Stimulated activated CD8-positive, alpha-beta memory T cell treated with anti-CD3 and anti-CD28 coated beads, Interleukin-15, amount 100 ng/mL, for 4 hours (primary cell): ENCODE measurements around the gene SRSF2.
"Not testable (repeated sequence)": the region's sequence is repeated elsewhere in the genome, so short reads cannot be mapped to it uniquely, and the experiment has no call there.

Experiments used
- DNase-seq, 2 donors: peaks; one replicate each; pipeline ENCODE4 v3.0.0-alpha.2; 2020; ENCODE audit warnings: low read depth in 2 of 2

SRSF2 gene

DNA sequence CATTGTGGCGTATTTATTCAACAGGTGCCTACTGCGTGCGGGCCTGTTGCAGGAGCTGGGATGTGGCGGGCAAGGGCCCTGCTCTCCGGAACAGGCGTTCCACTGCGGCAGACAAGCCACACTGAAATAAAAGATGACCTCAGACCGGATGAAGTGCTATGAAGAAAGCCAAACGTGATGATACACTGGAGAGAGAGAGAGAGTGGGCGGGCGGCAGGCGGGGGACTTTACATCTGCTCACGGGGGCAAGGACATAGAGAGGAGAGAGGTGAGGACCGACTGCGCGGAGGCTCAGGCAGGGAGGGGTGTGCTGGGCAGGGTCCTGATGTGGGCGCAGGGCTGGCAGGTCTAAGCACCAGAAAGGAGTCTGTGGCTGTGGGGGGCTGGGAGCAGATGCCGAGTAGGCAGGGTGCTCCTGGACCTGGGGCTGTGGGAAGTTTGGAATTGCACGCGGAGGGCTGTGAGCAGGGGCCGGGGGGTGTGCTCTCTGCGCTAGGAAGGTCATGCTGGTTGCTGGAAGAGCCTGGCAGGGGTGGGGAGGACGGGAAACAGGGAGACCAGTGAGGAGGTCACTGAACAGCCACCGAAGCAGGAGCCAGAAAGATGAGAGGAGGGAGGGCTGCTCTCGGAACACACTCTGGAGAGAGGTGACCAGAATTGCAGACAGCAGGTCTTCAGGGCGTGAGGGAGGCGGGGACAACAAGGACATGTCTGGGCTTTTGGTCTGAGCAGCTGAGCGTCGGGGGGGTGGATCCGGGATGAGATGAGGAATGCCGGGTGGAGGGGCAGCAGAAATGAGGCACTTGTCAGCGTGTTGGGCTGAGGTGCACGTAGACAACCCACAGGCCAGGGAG, 36.3 kb downstream of the SRSF2 start:
- no peak for DNase-seq

DNA sequence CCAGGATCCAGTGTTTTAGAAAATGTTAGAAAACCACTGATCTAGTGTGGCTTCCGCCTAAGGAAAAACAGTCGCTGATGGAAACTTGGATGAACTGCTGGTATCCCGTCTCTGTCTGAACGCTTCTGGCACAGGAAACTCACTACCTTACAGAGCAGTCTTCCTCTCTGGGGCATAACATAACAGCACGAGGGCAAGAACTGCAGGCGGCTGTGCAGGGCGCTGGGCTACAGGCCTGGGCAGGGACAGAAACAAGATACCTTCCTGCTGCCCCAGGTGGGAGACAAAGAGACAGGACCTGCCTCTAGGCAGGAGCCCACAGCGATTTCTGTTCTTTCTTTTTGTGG, 36.9 kb downstream of the SRSF2 start:
- DNase-seq, result no peak

DNA sequence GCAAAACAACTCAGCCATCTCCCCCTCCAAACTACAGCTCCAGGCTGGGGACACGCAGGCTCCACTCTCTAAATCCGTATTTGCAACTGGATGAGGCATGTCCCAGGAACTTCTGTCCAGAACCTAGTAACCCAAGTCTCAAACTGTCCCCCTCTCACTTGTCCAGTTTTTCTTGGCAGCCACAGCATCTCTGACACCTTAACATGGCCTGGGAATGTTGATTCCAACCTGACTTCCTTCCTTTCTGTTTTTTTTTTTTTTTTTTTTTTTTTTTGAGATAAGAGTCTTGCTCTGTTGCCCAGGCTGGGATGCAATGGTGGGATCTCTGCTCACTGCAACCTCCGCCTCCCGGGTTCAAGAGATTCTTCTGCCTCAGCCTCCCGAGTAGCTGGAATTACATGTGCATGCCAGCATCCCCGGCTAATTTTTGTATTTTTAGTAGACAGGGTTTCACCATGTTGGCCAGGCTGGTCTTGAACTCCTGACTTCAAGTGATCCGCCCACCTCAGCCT, 38.6 kb downstream of the SRSF2 start:
- not testable (repeated sequence) for DNase-seq

DNA sequence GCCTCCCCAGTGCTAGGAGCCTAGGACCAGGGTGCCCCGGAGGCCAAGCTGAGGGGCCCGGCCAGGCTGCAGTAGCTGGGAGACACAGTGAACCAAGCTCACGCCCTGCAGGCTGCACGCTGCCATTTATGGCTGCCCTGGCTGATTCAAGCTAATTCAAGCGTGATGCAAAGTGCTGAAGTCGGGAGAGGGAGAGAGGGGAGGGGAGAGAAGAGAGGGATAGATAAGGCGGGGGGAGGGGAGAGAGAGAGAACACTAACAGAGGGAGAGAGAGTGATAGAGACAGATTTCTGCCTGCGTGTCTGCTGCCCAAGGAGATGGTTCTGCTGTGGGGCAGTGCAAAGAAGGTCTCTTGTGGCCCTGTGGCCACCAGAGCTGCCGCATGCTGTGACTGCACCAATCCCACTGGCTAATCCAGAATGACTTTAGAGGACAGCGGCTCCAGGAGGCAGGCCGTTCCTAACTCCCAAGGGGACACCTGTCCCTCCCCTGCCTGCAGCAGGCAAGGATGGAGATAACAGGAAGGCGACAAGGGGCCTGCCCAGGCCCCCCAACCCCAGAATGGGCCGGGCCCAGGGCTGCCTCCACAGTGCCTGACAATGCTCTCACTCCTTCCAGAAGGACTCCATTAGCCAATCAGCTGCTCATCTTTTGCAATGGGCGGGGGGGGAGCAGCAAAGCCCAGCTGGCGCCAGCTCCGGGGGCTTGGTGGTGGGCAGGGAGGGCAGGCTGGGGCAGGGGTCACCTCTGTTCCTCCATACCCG, 39.2 kb downstream of the SRSF2 start:
- DNase-seq, result no peak

DNA sequence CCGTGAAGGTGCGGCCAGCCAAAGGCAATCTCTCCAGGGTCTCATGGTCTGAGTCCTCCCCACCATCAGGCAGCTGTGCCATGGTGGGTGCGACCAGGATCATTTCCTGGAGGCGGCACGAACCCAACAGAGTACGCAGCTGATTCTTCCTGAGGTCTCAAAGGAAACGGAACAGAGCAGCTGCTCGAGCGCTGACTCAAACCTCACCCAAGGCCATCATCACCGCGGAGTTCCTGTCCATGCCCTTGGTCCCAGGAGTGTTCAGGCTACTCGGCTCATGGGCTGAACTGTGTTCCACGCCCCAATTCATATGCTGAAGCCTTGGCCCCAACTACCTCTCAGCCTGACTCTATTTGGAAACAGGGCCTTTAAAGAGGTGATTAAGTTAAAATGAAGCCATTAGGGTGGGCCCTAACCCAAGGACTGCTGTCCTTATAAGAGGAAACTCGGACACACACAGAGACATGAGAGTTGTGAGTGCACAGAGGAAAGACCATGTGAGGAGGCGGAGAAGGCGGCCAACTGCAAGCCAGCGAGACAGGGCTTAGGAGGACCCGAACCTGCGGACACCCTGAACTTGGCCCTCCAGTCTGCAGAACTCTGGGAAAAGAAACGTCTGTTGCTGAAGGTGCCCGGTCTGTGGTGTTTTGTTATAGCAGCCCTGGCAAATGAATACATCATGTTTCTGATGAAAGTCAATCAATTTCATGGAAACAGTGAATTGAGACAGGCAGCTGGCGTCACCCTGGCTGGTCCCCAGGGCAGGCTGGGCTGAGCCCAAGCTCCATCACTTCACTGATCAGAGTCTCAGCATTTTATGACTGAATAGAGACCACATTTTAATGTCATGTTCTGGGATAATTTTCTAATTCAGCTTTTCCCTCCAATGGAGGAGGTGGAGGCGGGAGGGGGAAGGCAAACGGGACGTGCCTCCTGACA, 40.1 kb downstream of the SRSF2 start:
- DNase-seq, result no peak

DNA sequence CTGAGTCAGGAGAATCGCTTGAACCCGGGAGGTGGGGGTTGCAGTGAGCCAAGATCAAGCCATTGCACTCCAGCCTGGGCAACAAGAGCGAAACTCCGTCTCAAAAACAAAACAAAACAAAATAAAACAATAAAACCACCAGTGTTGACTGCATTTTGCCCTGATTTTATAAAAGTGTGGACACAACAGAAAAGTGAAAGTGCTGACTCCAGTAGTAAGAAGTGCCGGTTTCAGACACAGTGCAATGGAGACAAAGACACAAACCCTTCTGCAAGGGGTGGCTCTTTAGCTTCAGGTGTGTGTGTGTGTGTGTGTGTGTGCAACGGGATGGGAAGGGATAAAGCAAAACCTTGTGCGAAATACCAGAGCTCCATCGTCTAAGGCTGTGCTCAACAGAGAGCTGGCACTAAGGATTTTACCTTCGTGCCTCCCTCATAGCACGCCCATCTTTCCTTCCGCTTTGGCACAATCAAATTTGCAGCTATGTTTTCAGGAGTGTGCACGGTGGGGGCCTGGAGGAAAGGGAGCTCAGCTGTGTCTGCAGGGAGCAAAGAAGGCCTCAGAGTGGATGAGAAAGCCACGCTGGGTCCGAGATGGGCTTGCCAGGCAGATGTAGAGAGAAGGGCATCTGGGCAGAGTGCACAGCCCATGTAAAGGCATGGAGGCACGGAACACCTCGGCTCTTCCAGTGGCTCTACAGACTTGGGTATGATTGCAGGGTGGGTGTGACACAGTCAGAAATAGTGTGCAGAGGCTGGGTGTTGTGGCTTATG, 41.9 kb downstream of the SRSF2 start:
- DNase-seq, result no peak

DNA sequence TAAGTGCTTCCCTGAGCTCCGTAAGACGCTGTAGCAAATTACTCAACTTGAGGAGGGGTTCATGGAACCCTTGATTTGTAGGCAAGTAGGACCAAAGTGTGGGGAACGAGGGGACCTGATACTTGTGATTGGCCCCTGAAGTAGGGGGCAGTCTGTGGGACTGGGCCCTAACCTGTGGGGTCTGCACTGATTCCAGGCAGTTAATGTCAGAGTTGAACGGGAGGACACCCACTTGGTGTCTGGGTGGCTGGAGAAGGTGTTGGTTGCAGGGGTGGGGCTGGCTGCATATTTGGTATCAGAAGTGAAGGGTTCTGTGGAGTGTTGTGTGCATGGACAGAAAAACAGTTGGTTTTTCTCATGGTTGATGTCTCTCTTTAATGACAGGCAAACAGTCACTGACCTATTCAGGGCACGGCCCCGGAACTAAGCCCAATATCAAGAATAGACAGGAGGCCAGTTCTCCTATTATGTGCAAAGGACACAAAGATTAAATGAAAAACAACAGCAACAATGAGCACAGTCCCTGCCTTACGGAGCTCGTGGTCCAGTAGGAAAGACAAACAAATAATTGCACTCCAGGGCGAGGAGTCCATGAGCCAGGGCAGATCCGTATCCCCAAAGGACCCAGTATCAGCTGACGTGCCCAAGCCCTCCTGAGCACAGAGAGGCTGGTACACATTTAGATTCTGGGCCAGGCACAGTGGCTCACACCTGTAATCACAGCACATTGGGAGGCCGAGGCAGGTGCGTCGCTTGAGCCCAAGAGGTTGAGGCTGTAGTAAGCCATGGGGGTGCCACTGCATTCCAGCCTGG, 45.5 kb downstream of the SRSF2 start:
- DNase-seq, result no peak

DNA sequence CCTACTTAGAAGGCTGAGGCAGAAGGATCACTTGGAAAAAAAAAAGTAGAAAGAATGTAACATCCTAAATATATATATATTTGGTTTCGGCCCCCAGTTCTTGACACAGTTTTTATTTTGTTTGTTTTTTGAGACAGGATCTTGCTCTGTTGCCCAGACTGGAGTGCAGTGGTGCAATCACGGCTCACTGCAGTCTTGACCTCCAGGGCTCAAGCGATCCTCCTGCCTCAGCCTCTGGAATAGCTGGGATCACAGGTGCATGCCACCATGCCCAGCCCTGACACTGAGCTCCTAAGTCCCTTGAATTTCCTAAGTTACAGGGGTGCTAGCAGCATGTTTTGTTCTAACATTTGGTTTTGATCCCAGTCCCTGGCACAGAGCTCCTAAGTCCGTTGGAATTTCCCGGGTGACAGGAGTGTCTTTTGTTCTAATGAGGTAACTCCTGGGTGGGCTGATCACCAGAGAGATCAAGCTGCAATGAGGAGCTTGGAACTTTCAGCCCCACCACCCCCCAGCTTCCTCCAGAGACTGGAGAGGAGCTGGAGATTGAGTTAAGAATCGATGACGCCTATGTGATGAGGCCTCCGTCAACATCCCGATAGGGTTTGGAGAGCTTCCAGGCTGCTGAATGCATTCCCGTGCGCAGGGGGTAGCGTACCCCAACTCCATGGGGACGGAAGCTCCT, 46.4 kb downstream of the SRSF2 start:
- DNase-seq, result no peak

DNA sequence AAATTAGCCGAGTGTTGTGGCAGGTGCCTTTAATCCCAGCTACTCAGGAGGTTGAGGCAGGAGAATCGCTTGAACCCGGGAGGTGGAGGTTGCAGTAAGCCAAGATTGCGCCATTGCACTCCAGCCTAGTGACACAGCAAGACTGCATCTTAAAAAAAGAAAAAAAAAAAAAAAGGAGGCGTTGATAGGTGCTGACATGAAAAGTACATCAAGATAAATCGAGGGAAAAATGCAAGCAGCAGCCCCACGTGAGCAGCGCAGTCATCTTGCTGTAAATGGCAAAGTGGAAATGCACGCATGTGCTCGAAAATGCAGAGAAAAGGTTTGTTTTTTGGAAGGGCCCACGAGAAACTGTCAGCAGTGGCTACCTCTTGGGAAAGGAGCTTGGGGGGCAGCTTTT, 47.3 kb downstream of the SRSF2 start:
- no peak for DNase-seq

DNA sequence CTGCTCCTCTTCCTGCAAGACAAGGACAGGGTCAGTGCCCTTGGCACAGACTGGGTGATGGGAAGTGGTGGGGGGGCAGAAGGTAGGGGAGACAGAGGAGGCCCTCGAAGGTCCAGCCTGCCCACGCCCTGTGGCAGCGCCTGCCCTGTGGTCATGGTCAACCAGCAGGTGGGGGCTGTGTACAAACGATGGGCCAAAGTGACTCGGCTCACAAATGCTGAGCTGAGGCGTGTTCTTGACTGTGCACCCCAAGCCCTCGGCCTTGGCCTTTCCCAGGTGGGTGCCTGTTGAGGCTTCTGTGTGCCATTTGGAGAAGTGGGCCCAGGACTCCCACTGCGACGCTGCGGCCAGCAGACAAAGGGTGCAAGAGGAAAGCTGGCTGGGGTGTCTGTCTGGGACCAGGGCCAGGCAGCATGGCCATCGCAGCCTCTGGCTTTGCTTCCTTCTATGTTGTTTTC, 48.9 kb downstream of the SRSF2 start:
- no peak for DNase-seq

DNA sequence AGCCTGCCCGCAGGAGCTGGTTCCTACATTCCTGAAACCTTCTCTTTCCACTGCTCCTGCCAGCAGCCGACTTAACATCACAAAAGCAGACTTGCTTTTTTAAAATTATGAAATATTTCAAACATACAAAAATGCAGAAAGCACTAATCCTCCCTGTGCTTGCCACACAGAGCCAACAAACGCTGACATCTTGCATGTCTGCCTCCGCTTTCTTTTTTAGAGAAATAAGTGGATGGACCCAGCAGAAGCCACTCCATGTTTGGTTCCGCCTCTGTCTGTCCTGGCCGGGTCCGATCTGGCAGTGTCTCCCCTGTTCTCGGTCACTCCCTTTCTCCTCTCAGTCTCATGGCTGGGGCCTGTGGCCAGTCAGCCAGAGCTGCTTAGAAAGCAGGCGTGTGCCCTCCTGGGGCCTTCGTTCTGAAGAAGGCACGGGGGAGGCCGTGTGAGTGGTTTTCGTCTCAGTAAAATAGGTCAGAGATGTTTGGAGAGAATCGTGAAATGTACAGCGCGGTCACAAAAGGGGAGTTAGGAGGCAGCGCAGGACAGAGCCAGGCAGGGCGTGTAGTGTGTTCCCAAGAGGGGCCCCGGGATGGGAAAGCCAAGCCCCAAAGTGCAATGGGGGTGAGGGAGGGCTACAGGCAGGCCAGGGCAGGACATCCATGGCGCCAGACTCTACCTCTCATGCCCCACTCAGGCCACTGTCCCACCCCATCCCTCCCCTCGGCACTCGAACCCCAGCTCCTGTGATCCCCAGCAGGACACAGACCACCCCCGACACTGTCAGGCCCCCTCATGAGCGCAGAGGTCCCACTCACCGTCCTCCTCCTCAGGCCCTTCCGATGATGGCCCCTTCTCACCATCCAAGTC, 49.6 kb downstream of the SRSF2 start:
- DNase-seq, result no peak

DNA sequence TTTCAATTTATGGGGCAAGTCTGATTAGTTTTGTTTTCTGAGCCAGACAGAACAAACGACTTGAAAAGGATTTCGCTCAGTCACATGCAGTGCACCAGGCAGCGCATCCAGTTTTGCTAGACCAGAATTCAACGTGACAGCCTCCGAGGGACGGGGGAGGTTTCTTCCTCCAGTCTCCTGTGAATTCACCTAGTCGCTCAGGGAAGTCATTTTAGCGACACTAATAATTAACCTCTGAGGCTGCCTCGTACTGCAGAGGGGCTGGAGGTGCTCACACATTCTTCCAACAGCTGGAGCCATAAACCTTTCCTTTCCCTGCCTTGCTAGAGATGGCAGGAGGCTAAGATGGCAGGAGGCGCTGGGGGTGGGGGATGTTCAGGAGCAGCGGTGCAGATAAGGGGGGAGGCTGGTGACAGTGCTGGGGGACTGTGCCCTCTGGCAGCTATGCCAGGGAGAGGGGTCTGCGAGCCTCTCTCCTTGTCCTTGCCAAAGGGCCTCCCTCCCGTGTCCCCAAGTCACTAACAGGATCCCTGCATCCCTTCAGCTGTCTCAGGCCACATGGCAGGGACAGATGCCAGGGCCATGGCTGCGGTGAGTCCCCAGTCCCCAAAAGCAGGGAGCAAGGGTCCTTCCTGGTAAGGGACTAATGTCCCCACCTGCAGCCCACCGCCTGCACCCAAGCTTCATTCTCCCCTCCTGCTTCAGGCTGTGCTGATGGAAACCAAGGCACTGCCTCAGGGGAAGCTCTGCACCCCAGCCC, 50.4 kb downstream of the SRSF2 start:
- DNase-seq, result no peak

DNA sequence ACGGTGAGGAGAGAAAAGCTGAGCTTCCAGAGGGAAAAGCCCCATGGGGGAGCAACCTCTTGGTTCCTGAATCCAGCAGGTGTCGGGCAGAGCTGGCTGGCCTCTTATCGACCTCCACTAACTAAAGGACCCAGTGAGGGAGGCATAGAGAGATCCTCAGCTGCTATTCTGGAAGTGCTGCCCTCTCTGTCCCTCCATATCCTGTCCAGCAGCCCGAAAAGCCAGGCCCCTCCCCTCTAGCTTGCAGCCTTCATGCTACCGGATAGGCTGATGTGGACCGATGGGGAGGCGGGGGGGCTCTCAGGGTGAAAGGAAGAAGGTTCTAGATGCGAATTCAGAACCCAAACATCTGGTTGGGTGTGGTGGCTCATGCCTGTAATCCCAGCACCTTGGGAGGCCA, 51.3 kb downstream of the SRSF2 start:
- DNase-seq, result no peak

DNA sequence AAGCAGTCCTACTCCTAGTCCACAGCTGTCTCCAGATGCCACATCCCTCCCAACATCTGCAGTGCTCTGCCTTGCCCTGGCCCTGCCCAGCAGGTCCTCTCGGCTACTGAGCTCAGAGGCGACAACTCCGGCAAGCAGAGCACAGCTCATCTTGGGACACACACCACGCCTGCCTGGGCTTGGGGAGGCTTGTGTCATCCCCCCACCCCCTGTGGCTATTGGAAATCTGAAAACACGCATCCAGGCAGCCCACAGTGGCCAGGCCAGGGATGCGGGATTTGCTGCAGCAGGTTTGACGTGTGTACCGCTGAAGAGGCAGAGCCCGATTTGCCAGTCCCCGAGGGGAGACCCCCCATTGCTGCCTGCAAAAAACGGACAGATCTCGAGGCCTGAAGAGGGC, 51.8 kb downstream of the SRSF2 start:
- DNase-seq, result no peak

DNA sequence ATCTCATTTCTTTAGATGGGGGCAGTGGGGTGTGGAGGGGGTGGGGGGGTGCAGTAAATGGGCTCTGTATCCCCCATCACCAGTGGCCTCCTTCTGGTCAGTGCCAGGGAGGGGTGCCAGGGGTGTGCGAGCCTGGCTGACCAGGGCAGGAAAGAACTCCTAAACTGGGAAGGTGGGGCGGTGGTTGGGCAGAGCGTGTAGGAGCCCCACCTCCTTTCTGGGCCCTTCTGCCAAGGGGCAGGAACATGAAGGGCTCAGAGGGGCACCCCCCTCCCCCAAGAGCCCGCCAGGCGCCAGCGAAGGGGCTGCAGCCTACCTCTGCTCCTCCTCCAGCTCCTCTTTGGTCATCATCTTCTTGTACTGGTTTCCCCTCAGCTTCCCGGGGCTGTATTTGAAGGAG, 52.4 kb downstream of the SRSF2 start:
- DNase-seq, result no peak
